HG03103 (cell line): Measurements from ENCODE around the gene PAX3.

Source experiments
- ATAC-seq: cut with Tn5 transposase; IDR thresholded peaks from one replicate; pipeline ENCODE4 v1.9.1; 2021; ENCODE audit warnings: low read depth; ENCODE audit not compliant: unreplicated experiment

PAX3 gene

GRCh38 chr2:222299906-222300725 is 1.3 kb upstream of the PAX3 start:
- no peak for ATAC-seq

DNA sequence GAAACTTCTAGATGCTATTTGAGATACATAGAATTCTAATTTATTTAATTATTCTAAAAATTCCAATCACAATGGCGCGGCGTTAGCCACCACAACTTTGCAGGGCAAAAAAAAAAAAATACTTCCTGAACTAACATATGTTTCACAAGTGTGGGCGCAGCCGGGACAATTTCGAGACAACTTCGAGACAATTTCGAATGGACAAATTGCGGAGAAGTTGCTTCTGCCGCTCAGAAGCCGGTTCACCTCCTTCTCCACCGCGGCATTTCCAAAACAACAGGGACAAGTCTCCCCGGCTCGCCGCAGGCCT is 842 bp downstream of the PAX3 start:
- no peak for ATAC-seq

DNA sequence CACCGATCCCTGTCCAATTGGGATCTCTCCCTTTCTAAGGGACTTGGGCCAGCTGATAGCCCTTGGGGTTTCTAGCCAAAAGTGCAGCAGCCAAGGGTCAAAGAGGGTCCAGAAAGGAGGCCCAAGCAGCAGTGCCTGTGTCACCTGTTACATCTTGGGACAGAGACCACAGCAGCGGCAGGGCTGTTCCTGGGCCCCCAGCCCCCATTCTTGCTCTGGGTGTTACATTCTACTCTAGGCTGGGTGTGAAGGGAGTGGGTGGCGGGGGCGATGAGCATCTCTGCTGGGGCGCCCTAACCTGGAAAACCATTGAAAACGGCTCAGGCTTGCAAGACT is 1.2 kb downstream of the PAX3 start:
- ATAC-seq = no peak

DNA sequence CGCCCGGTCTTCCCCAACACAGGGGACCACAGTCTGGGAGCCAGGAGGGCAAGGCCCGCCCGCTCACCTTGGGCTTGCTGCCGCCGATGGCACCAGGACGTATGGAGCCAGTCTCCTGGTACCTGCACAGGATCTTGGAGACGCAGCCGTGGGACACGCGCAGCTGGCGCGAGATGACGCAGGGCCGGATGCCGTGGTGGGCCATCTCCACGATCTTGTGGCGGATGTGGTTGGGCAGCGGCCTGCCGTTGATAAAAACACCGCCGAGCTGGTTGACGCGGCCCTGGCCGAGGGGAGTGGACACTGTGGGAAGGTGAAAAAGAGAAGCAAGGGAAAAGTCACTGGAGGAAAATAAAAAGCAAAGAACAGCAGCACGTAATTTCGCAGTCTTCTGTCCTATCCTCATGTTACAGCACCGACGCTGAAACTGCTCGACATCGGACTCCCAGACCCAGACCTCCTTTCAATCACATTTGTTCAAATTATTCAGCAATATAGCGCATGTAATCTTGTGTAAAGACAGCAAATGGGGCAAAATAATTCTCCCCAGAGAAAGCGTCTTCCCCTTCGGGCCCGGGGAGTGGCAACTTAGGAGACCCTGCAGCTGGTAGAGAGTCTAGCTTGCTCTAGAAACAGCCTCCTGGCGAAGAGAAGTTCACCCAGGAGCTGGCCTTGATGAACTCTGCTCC is 1.7 kb downstream of the PAX3 start:
- no peak for ATAC-seq

DNA sequence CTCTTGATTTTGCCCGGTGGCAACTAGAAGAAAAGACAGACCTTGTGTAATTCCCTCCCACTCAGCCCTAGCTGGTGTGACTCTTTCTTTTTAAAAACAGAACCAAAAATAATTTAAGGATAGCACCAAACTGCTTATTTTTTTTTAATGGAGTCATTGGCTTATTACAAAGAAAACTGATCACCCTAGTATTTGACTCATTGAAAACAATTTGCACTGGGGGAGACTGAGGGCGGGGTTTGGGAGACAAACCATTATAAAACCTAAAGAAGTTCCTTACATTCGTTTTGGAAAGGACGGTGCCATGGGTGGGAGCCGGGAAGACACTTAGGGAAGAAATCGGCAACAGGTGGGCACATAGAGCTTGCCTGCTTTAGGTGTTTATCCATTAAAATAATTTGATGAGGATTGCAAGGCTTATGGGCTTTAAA is 2.5 kb downstream of the PAX3 start:
- ATAC-seq = no peak

- ATAC-seq = no peak
Measured at GRCh38 chr2:222295368-222296062, 3.3 kb downstream of the PAX3 start.

- no peak for ATAC-seq
Measured at GRCh38 chr2:222294996-222295367, 3.8 kb downstream of the PAX3 start.

DNA sequence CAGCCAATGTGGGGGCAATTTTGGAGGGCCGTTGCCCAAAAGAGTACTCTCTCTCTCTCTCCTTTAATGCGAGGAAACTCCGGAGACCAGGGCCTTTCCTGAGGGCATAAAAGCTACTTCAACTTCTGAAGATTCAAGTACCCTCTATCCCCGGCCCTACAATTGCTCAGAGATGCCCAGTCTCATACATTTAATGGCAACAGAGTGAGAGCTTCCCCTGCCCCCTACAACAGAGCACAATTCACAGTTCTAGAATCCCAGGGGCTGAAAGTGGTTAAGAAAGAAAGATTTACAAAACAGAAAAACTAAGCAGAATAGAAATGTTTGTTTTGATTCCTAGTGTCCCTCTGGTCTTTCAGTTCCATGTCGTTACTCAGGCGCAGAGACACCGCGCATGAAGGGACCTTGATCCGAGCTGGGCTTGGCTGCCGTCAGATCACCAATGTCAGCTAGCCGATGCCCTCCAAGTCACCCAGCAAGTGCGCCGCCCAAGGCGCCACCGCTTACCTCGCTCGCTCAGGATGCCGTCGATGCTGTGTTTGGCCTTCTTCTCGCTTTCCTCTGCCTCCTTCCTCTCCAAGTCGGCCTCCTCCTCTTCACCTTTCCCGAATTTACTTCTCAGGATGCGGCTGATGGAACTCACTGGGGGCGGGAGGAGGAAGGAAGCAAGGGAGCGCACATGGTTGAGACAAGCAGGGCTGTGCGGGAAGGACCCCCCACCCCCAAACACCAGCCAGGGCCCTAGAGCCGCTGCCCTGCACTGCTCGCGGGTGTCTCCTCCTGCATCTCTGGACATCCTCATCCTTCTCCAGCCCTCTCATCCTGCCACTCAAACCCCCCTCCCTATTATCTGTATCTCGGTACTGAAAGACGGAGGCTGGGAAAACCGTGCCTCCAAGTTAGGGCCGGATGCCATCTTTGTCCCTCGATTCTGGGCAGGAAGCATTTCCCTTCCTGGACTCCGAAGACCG is 4.9 kb downstream of the PAX3 start:
- no peak for ATAC-seq

DNA sequence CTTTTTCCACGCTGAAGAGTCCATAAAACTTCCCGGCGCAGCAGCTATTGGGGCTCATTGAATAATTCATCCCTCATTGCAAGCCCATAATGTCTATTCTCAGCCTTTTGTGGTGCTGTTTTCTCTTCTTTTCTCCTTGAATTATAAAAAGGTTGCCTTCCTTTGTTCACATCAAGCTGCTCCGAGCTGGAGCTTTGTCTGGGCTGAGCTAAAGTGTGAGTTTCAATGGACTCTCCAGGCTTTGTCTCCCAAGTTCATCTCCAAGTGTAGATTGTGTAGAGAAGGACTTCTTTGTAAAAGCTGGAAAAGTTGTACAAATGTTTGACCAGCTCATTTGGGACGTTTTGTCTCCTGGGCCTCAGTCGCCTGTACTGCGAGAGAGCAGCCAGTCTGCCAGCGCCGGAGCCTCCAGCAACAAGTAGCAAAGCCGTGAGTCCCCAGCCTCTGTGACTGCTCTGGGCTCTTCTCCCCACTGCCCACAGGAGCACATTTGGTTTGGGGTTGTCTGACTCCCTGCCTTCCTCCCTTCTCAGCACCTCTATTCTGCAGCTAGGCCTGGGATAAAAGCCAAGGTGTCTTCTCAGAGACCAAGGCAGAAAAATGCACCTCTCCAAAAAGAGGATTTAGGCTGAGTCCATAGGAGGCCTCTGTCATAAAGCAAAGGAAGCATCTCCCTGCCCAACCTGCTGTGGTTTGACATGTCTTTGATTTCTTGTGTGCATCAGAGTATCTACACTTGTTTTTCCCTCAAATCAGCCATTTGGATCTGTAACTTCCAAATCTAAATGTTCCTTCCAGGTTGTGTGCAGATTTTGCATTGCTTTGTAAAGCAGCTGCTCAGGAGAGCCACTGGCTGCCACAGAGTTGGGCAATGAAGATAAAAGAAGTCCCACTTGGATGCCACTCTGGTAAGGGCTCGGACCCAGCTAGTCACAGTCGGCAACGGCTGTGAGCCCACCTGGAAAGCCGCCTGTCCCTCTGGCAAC is 6.4 kb downstream of the PAX3 start:
- no peak for ATAC-seq

DNA sequence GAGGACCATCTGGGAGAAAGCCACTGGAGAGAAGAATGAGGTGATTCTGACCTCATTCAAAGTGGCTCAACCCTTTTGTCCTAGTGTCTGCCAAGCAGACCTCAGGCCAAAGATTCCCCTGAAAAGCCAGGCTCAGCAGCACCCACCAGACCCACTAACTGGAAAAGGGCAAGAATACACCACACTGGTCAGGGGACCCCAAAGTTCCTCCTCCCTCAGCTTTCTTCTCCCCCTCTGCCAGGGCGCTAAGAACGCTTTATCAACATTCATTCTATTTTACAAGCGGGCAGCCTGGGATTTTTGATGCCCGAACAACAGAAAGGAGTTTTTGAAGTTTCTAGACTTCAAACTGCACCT is 7.3 kb downstream of the PAX3 start:
- no peak for ATAC-seq

- no peak for ATAC-seq
Measured at GRCh38 chr2:222290736-222291484, 7.9 kb downstream of the PAX3 start.

- ATAC-seq = no peak
Measured at GRCh38 chr2:222290401-222290735, 8.4 kb downstream of the PAX3 start.

- no peak for ATAC-seq
Measured at GRCh38 chr2:222289278-222290160, 9.3 kb downstream of the PAX3 start.

GRCh38 chr2:222288590-222289277 is 10.1 kb downstream of the PAX3 start:
- no peak for ATAC-seq

- no peak for ATAC-seq
Measured at GRCh38 chr2:222287862-222288479, 10.8 kb downstream of the PAX3 start.

DNA sequence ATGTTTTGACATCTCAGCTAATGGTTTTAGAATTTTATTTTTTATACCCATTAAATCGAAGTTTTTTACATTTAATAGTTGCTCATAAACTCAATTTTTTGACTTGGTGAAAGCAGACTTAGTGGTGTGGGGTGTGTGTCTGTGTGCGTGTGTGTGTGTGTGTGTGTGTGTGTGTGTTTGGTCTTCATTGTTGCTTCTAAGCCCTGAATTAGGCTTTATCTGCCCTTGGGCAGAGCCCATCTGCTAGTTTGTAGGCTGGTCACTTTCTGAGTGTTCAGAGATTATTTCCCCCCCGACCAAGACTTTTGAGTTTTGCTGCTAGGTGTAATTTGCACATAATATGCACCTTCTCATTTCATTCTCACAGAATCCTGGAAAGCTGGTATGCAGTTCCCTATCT is 14.3 kb downstream of the PAX3 start:
- ATAC-seq = no peak

DNA sequence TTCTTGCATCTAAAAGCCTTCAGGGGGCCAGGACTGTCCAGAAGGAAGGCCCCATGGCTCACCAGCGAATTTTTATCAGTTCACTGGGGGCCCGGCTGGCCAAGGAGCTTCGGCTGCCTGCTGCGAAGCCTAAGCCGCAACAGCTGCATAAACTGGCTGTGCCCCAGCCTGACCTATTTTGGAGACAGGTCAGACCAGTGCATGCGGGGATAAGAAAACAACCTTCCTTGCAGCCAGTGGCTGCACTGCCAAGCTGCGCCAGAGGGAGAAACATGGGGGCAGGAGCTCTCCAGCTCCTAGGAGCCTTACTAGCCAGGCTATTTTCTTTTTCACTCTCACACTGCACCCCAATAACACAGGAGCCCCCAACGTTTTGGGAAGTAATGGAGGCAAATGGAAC is 15.2 kb downstream of the PAX3 start:
- no peak for ATAC-seq
